MM.1S (cell line): ENCODE data around the gene DENND1A.

Source experiments
- EZH2 ChIP-seq: fragments of 300-600 bp; sonication (generic); optimal IDR thresholded peaks from 2 replicates; pipeline ENCODE3; 2017; ENCODE audit warnings: low read depth, mild to moderate bottlenecking, antibody characterized with exemption, low read length, mixed read lengths
- EZH2phosphoT487 ChIP-seq: fragments of 300-600 bp; sonication (generic); IDR thresholded peaks from 2 replicates; pipeline ENCODE4 v1.6.1; 2018; ENCODE audit warnings: antibody characterized with exemption, low read length
- TF ChIP-seq, protein P1 (sequence below): fragments of 300-600 bp; sonication (generic); IDR thresholded peaks from 2 replicates; pipeline ENCODE4 v1.5.1; 2016; ENCODE audit warnings: antibody characterized with exemption, low read length, mixed read lengths

DNA sequence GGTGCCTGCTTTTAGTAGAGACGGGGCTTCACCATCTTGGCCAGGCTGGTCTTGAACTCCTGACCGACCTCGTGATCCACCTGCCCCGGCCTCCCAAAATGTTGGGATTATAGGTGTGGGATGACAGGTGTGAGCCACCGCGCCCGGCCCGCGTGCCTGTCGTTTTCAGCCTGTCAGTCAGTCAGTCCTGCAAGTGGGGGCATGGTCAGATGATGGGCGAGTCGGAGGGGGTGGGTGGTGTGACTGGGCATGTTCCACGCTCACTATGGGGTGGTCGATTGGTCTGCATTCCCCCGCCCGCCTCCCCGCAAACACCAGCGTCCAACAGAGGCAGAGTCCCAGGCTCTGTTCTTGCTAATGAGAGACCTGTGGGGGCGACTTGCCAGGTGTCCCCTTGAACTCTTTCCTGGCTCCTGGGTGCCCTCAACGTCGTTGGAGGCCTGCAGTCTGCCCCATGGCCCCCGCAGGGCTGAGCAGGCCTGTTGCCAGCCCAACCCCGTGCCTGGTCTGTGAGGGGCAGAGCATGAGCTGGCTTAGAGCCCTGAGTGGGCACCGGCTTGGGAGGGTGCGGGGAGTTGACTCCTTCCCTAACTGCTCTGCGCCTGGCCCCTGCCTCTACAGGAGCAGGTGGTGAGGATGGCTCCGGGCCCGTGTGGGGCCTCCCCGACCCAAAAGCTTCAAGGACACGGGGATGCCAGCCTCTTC is 550.8 kb downstream of the DENND1A start:
- TF ChIP-seq EZH2phosphoT487 = no peak
- TF ChIP-seq, protein P1, sequence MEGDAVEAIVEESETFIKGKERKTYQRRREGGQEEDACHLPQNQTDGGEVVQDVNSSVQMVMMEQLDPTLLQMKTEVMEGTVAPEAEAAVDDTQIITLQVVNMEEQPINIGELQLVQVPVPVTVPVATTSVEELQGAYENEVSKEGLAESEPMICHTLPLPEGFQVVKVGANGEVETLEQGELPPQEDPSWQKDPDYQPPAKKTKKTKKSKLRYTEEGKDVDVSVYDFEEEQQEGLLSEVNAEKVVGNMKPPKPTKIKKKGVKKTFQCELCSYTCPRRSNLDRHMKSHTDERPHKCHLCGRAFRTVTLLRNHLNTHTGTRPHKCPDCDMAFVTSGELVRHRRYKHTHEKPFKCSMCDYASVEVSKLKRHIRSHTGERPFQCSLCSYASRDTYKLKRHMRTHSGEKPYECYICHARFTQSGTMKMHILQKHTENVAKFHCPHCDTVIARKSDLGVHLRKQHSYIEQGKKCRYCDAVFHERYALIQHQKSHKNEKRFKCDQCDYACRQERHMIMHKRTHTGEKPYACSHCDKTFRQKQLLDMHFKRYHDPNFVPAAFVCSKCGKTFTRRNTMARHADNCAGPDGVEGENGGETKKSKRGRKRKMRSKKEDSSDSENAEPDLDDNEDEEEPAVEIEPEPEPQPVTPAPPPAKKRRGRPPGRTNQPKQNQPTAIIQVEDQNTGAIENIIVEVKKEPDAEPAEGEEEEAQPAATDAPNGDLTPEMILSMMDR = no peak
- TF ChIP-seq EZH2 = no peak
